Esophagus squamous epithelium (tissue), 5 donors: Measurements from ENCODE around the gene CCDC192. TPM values are rescaled to one million over a fixed set of nuclear protein-coding genes. Genes with fewer than 3 reads are reported as not detected.

Source experiments
- DNase-seq: peaks from one replicate; lab custom pipeline; 2025; lab: John Stamatoyannopoulos, UW
- H3K27ac ChIP-seq, 4 donors: fragments of 200-600 bp; sonication (generic); one replicate each; pipeline ENCODE4 v1.5.1; 2016 to 2019; ENCODE audit warnings: mild to moderate bottlenecking in 1 of 4
- H3K27me3 ChIP-seq, 4 donors: fragments of 200-600 bp; sonication (generic); 1 replicate in 3 of 4; 2 replicates in 1 of 4; pipeline versions ENCODE4 v1.5.1 to v1.6.0; 2017 to 2021; ENCODE audit warnings: antibody characterized with exemption in 1 of 4
- H3K36me3 ChIP-seq, 3 donors: fragments of 200-600 bp; sonication (generic); one replicate each; pipeline ENCODE4 v1.5.1; 2016 to 2019
- H3K4me1 ChIP-seq, 3 donors: fragments of 200-600 bp; sonication (generic); one replicate each; pipeline ENCODE4 v1.5.1; 2017 to 2019
- H3K4me3 ChIP-seq, 4 donors: fragments of 200-600 bp; sonication (generic); 1 replicate in 3 of 4; 2 replicates in 1 of 4; pipeline ENCODE4 v1.5.1; 2016 to 2019; ENCODE audit warnings: mild to moderate bottlenecking in 2 of 4, moderate library complexity in 1 of 4
- H3K9me3 ChIP-seq, 3 donors: fragments of 200-600 bp; sonication (generic); one replicate each; pipeline ENCODE4 v1.5.1; 2016 to 2019
- POLR2A ChIP-seq, 4 donors: fragments of 450-650 bp; IDR thresholded peaks; one replicate each; pipeline ENCODE4 v1.6.1; 2017; ENCODE audit warnings: antibody characterized with exemption in 4 of 4, mild to moderate bottlenecking in 4 of 4, moderate library complexity in 3 of 4
- WGBS, 2 donors: methylation state at CpG; one replicate each; pipeline ENCODE4 v1.1.5; 2018; 5-methylcytosine and 5-hydroxymethylcytosine counted together
- intact Hi-C: fragments of 100-400 bp; cut with DNase I; formaldehyde crosslinking; loops from one replicate; pipeline ENCODE4 v1.15.0; 2022
- total RNA-seq, 4 donors: library from RNA; depleted of rRNA; stranded (reverse); fragments of >200 nt; gene quantifications; one replicate each; pipeline ENCODE4 v1.1.0, GENCODE V29; 2016
- TF ChIP-seq, protein P1 (sequence below), 6 experiments: fragments of 450-650 bp in 4 of 6; fragments of 200-600 bp in 2 of 6; sonication (generic) in 2 of 6; IDR thresholded peaks; one replicate each; pipeline ENCODE4 v1.5.1; 2016 to 2019; ENCODE audit warnings: antibody characterized with exemption in 6 of 6, mild to moderate bottlenecking in 4 of 6, moderate library complexity in 4 of 6
- donor health status: DM: yes; HTN: yes; CAD: no.

CCDC192 gene
- total RNA-seq, 4 donors from 2014 or later: not detected

DNA sequence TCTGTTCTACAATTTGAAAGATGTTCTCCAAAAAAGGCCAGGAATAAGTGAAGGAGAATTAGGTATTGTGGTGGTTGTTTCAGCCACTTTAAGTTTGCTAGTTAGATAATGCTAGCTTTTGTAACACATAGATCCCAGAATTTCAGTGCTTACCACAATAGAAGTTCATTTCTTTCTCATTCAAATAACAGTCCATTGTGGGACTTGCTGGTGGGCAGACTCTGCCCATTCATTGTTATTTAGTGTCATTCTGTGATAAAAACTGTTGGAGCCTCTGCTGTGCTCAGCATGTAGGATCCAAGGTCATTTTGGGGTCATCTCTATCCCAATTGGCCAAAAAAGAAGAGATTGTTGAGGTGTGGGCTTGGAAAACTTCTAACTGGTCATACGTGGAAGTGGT, 106.8 kb downstream of the CCDC192 start:
- intact Hi-C loops: no loop called here
- Histone ChIP-seq H3K4me1 (peaks cover 0 to 43% (median 5%) of the 10 kb centered on the region in 3 donors), H3K27me3 (no peaks in the 10 kb centered on the region), H3K9me3 (no peaks in the 10 kb centered on the region), H3K4me3 (no peak overlapping the region), H3K36me3 (no peaks in the 10 kb centered on the region), H3K27ac (no peak overlapping the region)
- TF ChIP-seq, protein P1, sequence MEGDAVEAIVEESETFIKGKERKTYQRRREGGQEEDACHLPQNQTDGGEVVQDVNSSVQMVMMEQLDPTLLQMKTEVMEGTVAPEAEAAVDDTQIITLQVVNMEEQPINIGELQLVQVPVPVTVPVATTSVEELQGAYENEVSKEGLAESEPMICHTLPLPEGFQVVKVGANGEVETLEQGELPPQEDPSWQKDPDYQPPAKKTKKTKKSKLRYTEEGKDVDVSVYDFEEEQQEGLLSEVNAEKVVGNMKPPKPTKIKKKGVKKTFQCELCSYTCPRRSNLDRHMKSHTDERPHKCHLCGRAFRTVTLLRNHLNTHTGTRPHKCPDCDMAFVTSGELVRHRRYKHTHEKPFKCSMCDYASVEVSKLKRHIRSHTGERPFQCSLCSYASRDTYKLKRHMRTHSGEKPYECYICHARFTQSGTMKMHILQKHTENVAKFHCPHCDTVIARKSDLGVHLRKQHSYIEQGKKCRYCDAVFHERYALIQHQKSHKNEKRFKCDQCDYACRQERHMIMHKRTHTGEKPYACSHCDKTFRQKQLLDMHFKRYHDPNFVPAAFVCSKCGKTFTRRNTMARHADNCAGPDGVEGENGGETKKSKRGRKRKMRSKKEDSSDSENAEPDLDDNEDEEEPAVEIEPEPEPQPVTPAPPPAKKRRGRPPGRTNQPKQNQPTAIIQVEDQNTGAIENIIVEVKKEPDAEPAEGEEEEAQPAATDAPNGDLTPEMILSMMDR (IDR thresholded peaks at IDR 0.05): no peak
- TF ChIP-seq POLR2A (IDR thresholded peaks at IDR 0.05): no peak
- no peak for DNase-seq
- WGBS, 2 donors: 64 to 73% methylated on average over 1 of the region's 1 CpG

DNA sequence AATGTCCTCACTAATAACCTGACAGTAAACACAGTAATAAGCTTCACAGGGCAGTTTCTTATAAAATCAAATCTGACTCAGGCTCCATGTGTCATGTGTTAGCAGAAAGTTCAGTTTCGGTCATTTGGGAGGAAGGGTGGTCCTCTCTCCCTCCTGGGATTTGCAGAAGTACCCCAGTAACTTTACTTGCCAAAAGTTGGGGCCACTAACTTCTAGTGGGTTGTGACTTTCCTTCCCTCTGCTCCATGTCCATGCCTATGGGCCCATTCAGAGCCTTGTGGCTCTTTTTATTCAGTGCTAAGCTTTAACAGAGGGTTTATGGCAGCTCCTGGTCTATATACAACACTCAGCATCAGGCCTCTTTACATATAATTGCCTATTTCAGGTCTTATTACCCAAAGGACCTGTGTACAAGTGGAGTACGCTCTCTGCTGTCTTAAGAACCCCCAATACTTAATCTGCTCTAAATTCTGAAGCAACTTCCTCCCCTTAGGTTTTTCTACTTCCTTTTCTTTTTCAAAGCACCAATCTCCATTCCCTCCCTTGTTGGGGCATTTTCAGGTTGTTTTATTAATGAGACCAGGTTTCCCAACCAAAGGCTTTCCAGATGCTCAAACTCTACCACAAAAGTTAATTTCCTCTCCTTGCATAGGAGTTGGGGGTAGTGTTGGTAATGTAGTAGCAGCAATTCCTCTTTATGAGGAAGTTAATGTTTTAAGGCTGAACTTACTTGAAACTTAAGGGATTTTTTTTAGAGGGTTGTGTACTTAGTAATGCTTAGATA, 107.7 kb downstream of the CCDC192 start:
- peaks cover 0 to 43% (median 5%) of the 10 kb centered on the region in 3 donors for H3K4me1 ChIP-seq
- TF ChIP-seq, protein P1 (IDR thresholded peaks at IDR 0.05): no peak
- TF ChIP-seq POLR2A (IDR thresholded peaks at IDR 0.05): no peak
- no peak overlapping the region for H3K27ac ChIP-seq
- WGBS, 2 donors: 80 to 84% methylated on average over 2 of the region's 2 CpGs
- no peaks in the 10 kb centered on the region for H3K36me3 ChIP-seq
- H3K9me3 ChIP-seq: no peaks in the 10 kb centered on the region
- no peak overlapping the region for H3K4me3 ChIP-seq
- intact Hi-C loops: no loop called here
- no peaks in the 10 kb centered on the region for H3K27me3 ChIP-seq
- DNase-seq: no peak

DNA sequence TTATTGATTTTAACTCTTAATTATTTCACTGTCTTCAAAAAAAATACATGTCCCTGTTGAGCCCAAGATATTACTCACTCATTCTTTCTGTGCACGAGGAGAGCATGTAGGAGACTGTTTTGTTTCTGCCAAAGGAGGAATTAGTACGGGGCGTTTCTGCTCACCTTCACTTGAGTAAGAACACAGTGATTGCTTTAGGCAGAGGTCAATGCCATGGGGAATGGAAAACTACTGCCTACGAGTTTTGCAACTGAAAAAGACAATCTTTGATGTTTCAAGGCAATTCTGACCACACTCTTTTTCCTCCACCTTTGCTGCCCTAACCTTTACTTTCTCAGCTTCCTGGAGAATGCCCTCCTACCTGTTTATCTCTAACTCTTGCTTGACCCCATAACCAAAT, 109.4 kb downstream of the CCDC192 start:
- H3K36me3 ChIP-seq: no peaks in the 10 kb centered on the region
- WGBS, 2 donors: 39 to 40% methylated on average over 4 of the region's 4 CpGs
- H3K27me3 ChIP-seq: no peaks in the 10 kb centered on the region
- no peaks in the 10 kb centered on the region for H3K9me3 ChIP-seq
- no peak for DNase-seq
- intact Hi-C loops: no loop called here
- H3K4me1 ChIP-seq: peaks cover 0 to 43% (median 5%) of the 10 kb centered on the region in 3 donors
- TF ChIP-seq POLR2A (IDR thresholded peaks at IDR 0.05): no peak
- TF ChIP-seq, protein P1 (IDR thresholded peaks at IDR 0.05): no peak
- H3K27ac ChIP-seq: no peak overlapping the region
- no peak overlapping the region for H3K4me3 ChIP-seq

DNA sequence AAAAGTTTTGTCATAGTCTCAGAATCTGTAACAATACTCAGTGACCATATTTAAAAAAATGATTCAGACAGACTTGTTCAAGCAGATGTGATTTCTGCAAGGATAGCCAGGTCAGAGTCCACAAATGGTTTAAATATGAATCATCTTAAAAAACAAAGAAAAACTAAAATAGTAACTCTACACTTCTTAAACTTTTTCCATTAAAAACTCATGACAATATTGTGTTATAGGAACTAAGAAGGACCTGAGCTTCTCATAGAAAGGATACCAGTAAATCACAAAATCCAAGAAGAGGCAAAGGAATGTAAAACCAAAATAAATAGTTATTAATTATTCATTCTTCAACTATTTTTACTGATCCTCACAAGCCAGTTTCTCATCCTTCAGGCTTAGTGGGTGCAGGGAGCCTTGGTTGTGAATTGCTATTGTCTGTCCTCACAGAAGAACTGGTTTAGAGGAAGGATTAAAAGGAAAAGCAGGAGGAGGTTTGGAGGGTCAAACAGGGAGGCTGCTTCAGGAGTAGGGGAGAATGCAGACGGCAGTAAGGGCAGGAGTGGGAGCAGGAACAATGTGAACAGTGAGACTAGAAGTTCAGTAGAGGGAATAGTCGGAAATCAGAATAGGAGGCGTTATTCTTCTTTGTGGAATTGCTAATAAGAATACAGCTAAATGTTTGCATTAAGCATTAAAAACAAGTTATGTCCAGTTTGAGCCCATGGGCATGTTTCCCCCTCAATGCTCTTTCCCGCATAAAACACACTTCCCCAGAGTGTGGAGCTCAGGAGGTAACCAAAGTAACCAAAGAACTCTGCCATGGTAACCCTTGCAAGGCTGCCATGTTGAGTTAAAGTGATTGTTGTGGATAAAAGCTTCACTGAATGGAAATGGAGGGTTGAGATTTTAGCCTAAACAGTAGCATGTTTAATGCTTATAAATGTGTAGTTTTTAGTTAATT, 110.7 kb downstream of the CCDC192 start:
- Histone ChIP-seq H3K27ac (no peak overlapping the region), H3K4me3 (no peak overlapping the region), H3K4me1 (peaks cover 0 to 43% (median 5%) of the 10 kb centered on the region in 3 donors), H3K9me3 (no peaks in the 10 kb centered on the region), H3K27me3 (no peaks in the 10 kb centered on the region), H3K36me3 (no peaks in the 10 kb centered on the region)
- WGBS, 2 donors: 47 to 56% methylated on average over 4 of the region's 4 CpGs
- TF ChIP-seq, protein P1 (IDR thresholded peaks at IDR 0.05): no peak
- no peak for TF ChIP-seq POLR2A (IDR thresholded peaks at IDR 0.05)
- intact Hi-C loops: no loop called here
- no peak for DNase-seq
